HEK293T (cell line): ENCODE results near the gene RNU1-3.
"Not testable (repeated sequence)": the region's sequence is repeated elsewhere in the genome, so short reads cannot be mapped to it uniquely, and the experiment has no call there.

Experiments
- CTCF ChIA-PET: fragments of 350-600 bp; formaldehyde crosslinking; extraction: SDS; loops from one replicate; lab custom pipeline; 2021; ENCODE audit warnings: antibody characterized with exemption, inconsistent platforms; lab: Yijun Ruan, JAX
- POLR2A ChIA-PET: fragments of 350-600 bp; formaldehyde crosslinking; extraction: SDS; loops from one replicate; lab custom pipeline; 2020; ENCODE audit warnings: antibody characterized with exemption, inconsistent platforms; lab: Yijun Ruan, JAX
- DNase-seq: peaks from one replicate; pipeline ENCODE4 v3.0.0; 2012; ENCODE audit warnings: mixed read lengths; ENCODE audit errors: extremely low spot score
- ARNT ChIP-seq: fragments of 450-650 bp; IDR thresholded peaks from 2 replicates; pipeline ENCODE4 v1.6.1; 2017; ENCODE audit warnings: mild to moderate bottlenecking
- ELF4 ChIP-seq: fragments of 450-650 bp; IDR thresholded peaks from 2 replicates; pipeline ENCODE4 v1.6.1; 2017; ENCODE audit warnings: antibody characterized with exemption
- FOXK2 ChIP-seq: fragments of 450-650 bp; IDR thresholded peaks from 2 replicates; pipeline ENCODE4 v1.6.1; 2016; ENCODE audit warnings: mild to moderate bottlenecking
- NFRKB ChIP-seq: fragments of 450-650 bp; IDR thresholded peaks from 2 replicates; pipeline ENCODE4 v1.6.1; 2016; ENCODE audit warnings: mild to moderate bottlenecking, moderate library complexity
- ZNF384 ChIP-seq: fragments of 450-650 bp; IDR thresholded peaks from 2 replicates; pipeline ENCODE4 v1.6.1; 2016

Gene RNU1-3

DNA sequence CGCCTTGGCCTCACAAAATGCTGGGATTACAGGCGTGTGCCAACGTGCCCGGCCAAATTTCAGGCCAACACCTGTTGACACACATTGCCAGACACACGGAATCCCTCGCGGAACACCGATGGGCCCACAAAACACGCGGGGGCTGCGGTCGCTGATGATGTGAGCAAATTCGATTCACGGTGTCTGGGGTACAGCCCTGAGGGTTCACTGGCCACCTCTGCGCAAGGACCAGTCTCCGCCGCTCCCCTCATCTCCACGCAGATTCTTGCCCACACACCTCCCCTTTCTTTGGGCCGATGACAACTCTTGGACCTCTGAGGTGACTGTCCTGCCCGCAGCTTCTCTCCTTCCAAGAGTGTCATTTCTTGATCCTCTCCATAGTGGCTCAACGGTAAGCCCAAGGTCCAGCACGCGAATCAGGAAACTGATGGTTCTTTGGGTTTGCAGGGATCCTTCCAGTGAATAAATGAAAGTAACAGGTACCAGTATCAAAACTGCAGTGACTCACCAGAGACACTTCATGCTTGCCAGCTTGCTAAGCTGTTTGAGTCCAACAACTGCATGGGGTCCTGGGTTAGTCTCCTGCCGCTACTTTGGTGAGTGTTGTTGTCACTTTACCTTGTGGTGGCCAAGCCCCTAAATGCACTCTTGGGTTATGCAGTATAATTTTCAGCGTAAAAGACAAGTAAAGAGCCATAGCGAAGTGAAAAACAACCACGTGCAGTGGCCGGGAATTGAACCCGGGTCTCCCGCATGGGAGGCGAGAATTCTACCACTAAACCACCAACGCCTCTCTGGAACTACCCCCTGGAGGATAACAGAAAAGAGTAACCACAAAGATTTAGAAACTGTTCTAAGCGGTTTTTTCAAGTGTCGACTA lies 11.0 kb upstream of the RNU1-3 start:
- TF ChIP-seq NFRKB (no peak), ELF4 (no peak), FOXK2 (no peak), ARNT (no peak)
- ChIA-PET POLR2A (no interaction called here), CTCF (no interaction called here)
- peak; percentile 71 for DNase-seq

DNA sequence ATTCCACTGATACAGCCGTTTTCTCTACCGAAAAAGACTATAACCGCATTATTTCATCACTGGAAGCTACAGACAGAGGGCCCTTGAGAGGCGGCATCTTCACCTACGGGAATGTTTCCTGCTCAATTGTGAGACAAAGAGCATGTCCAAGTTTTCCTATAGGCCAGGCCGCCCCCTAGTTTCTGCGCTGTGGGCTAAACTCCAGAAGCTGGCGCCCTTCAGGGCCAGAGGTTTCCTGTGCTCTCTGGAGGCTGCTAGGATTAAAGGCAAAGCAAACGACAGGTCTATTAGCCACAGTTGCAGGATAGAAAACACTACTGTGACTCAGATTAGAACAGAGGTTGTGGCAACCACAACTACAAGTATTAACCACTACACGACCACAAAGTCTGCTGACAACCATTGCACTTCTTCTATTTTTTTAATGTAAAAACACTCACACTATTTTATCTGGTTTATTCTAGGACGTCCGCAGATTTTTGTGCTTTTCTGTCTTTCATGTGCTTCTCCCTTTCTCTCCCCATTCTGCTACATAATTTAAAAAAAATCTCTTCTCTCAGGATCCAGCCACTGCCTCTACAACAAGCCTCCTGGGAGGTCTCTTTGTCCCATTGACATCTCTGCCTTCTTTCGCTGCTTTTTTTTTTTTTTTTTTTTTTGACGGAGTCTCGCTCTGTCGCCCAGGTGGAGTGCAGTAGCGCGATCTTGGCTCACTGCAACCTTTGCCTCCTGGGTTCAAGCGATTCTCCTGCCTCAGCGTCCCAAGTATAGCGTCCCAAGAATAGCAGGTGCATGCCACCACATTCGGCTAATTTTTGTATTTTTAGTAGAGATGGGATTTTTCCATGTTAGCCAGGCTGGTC lies 10.1 kb upstream of the RNU1-3 start:
- 0 out of 2 replicates have a peak, but pooled peaks have one; percentile 23 for TF ChIP-seq ZNF384
- DNase-seq, POLR2A ChIA-PET: not testable (repeated sequence)
- CTCF ChIA-PET: interaction anchor here (0.7 kb wide), 1 partner anchor 20 kb away, joined by 3 read pairs; no protein-coding TSS in a partner anchor

DNA sequence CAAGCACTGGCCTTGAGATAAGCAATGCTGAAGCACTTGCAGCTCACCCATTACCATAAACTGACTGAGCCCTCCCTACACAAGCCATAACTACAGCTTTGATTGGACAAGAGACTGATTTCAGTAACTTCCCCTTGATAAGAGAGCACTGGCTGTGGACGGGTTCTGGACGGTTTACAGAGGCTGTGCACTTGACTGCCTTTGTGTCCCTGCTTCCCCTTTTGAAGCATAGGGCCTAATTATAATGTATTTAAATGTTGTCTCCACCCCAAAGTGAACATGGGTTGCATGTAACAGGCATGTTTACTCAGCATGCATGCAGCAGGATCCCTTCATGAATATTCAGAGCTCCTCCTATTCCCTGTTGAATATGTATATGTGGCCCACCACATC lies 8.4 kb upstream of the RNU1-3 start:
- DNase-seq, CTCF ChIA-PET, POLR2A ChIA-PET: not testable (repeated sequence)

DNA sequence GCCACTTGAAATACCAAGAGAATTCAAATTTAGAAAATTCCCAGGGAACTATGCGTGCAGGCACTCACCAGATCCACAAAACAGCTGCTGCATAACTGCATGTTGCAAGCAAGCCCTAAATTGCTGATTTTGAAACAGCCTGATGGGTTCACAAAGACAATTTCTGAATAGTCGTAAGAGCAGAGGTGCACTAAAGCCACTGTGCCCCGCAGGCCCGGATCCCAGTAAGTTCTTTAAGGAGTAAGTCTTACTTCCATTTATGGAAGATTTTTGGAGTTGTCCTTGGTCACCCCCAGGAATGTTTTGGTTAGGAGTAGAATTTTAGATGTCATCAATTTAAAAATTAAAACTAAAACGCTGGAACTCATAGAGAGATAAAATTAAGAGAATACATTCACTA lies 7.2 kb upstream of the RNU1-3 start:
- POLR2A ChIA-PET, CTCF ChIA-PET, DNase-seq: not testable (repeated sequence)

DNA sequence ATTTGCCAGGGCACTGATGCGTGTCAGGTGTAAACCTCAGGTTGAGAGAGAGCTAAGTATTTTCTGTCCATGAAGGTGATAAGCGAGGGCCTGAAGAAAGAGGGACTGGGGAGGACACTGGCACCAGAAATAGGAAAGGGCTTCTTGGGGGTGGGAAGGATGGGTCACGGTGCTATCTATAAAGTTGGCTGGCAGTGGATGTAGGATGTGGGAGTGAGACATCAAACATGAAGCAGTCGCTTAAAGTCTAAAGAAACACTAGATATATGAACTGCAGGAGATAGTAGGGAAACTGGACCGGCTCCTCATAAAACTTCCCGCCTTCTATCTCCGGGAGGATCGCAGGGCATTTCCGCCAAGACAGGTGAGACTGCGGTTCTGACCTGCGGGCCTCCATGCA lies 912 bp downstream of the RNU1-3 start:
- DNase-seq, POLR2A ChIA-PET, CTCF ChIA-PET: not testable (repeated sequence)

DNA sequence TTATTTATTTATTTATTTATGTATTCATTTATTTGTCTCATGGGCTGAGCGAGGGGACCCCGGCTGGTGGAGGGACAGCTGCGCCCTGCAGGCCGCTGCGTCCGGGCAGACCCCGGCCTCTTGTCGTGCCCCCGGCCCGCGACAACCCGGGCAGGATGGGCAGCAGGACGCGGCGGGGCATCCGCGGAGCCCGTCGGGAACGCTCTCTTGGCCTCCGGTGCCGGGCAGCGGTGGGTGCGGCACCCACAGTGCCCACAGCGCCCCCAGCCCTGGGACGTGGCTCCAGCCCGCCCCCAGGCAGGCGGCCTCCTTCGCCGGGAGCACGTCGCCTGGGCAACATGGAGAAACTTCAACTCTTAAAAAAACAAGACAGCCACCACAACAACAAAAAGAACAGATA lies 8.5 kb downstream of the RNU1-3 start:
- POLR2A ChIA-PET, CTCF ChIA-PET, DNase-seq: not testable (repeated sequence)

DNA sequence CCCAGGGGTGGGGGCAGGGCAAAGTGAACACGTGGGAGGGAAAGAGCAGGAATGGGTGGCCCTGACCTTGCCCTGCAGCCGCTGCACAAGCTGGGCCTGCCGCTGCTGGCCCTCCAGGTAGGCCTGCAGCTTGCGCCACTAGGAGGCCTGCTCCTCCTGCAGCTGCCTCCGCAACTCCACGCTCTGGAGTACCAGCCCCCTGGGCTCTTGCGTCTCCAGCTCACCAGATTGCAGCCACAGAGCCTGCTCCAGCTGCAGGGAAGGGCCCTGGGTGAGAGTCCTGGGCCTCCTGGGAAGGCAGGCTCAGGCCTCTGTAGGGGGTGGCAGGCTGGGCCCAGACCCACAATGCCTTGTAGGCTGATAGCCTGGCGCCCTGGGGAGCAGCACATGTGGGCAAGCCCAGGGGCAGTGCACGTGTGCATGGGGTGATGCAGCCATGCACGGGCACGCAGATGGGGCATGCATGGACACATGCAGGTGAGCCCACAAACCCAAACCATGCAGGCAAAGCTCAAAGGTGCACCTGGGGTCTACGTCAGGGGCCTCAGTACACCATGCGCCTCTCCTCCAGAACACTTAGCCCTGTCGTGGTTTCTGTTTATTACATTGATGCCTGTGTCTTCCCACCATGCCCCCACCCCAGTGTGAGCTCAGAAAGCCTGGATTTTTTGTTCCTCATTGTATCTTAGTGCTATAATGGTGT lies 9.6 kb downstream of the RNU1-3 start:
- POLR2A ChIA-PET, DNase-seq, CTCF ChIA-PET: not testable (repeated sequence)

DNA sequence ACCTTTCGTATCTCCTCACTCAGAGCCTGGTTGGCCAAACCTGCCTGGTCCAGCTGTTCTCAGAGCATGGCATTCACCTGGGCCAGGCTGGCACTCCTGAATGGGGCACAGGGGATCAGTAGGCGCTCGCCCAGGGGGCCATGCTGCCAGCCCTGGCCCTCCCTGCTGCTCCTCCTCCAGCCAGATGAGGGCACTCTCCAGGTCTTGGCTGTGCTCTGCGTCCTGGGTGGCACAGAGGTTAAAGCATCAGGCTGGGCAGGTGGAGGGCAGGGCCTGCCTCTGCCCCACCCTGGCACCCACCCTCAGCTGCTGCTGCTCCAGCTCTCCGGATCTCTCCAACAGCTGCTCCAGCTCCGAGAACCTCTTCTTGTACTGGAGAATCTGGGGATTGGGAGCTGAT lies 10.2 kb downstream of the RNU1-3 start:
- POLR2A ChIA-PET, CTCF ChIA-PET, DNase-seq: not testable (repeated sequence)

DNA sequence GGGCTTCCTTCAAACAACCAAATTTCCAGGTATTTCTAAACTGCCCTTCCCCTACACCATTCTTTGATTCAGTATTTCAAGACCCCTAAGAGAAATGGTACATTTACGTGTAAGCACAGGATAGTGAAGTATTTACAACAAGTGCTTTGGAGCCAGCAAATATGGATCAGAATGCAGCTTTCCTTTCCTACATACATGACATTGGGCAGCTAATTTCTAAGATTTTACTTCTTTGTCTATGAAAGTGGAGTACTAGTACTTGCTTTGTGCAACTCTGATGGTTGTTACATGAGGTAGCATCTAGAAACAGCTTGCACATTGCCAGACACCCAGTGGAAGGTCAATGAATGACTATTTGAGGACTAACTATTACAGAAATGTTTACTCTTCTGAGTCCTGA lies 15.2 kb downstream of the RNU1-3 start:
- CTCF ChIA-PET: not testable (repeated sequence)

DNA sequence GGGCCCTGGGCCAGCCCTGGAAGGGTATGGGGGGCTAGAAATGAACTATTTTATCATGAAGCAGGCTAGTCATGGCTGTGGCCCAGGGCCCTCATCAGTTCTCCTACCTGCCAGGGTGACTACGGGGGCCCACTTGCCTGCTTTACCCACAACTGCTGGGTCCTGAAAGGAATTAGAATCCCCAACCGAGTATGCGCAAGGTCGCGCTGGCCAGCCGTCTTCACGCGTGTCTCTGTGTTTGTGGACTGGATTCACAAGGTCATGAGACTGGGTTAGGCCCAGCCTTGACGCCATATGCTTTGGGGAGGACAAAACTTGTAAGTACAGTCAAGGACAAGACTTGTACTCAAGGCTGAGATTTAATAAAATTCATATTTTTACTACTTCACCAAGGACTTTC lies 16.8 kb downstream of the RNU1-3 start:
- CTCF ChIA-PET, DNase-seq, POLR2A ChIA-PET: not testable (repeated sequence)

More for the DNA sequence above, 15.2 kb downstream of the RNU1-3 start:
- DNase-seq, POLR2A ChIA-PET: not testable (repeated sequence)

DNA sequence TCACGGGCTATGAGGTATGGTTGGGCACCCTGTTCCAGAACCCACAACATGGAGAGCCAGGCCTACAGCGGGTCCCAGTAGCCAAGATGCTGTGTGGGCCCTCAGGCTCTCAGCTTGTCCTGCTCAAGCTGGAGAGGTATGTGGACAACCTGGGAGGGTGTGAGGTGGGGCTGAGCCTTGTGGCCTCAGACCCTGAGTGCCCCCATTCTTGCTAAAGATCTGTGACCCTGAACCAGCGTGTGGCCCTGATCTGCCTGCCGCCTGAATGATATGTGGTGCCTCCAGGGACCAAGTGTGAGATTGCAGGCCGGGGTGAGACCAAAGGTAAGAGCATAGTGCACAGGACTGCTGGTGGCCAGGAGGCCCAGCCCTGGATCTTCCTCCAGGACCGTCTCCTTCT lies 17.4 kb downstream of the RNU1-3 start:
- DNase-seq, POLR2A ChIA-PET: not testable (repeated sequence)

DNA sequence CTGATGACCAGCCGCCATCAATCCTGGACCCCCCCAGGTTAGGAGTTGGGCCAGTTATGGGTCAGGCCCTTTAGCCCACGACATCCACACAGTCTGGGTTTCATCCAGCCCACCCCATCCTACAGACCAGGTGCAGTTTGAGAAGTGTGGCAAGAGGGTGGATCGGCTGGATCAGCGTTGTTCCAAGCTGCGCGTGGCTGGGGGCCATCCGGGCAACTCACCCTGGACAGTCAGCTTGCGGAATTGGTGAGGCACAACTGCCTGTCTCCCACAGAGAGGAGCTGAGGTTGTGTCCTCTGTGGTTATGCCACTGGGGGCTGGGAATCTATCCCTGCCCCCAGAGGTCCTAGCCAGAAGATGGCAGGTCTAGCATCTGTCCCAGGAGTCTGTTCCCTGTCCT lies 18.0 kb downstream of the RNU1-3 start:
- CTCF ChIA-PET, DNase-seq, POLR2A ChIA-PET: not testable (repeated sequence)

More for the DNA sequence above, 17.4 kb downstream of the RNU1-3 start:
- CTCF ChIA-PET: not testable (repeated sequence)

DNA sequence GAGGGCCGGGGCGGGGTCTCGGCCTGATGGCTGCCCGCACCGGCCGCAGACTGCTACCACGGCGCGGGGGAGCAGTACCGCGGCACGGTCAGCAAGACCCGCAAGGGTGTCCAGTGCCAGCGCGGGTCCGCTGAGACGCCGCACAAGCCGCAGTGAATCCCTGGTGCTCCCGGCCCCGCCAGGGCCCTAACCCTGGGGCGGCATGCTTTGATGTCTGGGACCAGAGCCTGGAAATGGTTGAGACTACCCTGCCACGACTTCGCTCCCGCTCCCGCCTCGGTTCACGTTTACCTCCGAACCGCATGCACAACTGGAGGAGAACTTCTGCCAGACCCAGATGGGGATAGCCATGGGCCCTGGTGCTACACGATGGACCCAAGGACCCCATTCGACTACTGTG lies 18.5 kb downstream of the RNU1-3 start:
- CTCF ChIA-PET: not testable (repeated sequence)

DNA sequence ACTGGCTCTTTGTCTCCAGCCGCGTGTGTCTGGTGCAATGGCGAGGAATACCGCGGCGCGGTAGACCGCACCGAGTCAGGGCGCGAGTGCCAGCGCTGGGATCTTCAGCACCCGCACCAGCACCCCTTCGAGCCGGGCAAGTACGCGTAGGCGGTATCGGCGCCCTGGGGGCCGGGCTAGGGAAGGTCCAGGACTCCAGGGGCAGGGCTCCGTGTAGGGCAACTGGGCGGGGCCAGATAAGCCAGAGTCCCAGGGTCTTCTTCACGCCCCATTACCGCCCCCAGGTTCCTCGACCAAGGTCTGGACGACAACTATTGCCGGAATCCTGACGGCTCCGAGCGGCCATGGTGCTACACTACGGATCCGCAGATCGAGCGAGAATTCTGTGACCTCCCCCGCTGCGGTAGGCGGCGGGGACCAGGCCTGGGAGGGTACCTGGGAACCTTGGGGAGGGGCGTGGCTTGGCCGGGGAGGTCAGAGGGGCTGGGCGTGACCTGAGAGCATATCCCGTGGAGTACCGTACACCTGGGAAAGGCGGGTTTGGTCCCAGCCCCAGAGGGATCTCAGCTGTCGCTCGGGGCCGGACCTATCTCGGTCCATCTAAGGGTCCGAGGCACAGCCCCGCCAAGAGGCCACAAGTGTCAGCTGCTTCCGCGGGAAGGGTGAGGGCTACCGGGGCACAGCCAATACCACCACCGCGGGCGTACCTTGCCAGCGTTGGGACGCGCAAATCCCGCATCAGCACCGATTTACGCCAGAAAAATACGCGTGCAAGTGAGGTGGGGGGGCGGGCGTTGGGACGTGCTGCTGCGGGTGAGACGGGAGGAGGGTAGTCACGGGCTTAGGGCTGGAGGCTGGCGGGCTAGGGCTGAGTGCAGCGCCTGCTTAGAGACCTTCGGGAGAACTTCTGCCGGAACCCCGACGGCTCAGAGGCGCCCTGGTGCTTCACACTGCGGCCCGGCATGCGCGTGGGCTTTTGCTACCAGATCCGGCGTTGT lies 19.3 kb downstream of the RNU1-3 start:
- POLR2A ChIA-PET, CTCF ChIA-PET, DNase-seq: not testable (repeated sequence)

More for the DNA sequence above, 18.5 kb downstream of the RNU1-3 start:
- DNase-seq, POLR2A ChIA-PET: not testable (repeated sequence)

DNA sequence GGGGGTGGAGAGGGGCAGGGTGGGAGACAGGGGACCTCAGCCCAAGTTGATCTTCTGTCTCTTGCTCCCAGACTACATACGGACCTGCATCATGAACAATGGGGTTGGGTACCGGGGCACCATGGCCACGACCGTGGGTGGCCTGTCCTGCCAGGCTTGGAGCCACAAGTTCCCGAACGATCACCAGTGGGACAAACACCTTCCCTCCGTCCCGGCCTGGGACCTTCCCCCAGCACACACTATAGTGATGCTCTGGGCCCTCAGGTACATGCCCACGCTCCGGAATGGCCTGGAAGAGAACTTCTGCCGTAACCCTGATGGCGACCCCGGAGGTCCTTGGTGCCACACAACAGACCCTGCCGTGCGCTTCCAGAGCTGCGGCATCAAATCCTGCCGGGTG lies 20.0 kb downstream of the RNU1-3 start:
- DNase-seq, CTCF ChIA-PET, POLR2A ChIA-PET: not testable (repeated sequence)

DNA sequence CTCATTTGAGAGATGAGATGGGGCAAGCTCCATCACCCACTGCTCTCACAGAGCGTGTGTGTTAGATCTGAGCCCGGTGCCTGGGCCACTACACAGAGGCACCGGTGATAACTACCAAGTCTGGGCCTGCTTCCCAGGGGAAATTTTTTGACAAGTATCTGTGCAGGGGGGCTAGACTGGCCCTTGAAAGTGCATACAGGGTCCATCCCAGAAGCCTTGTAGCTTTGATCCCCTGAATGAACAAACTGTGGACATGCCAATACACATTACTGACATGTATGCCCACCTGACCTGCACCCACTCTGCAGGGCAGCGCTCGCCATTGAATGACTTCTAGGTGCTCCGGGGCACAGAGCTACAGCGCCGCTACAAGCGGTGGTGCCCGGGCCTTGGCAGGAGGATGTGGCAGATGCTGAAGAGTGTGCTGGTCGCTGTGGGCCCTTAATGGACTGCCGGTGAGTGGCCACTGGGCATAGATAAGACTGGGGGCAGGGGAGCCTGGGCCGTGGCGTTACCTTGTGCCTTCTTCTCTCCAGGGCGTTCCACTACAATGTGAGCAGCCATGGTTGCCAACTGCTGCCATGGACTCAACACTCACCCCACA lies 20.6 kb downstream of the RNU1-3 start:
- POLR2A ChIA-PET, DNase-seq, CTCF ChIA-PET: not testable (repeated sequence)
